Pancreas (tissue), 10 donors: ENCODE results near the gene P3H3. TPM values are rescaled to one million over a fixed set of nuclear protein-coding genes. Genes with fewer than 3 reads are reported as not detected.

ENCODE experiments used
- ATAC-seq, 4 donors: fragments of 200-7000 bp; cut with Tn5 transposase; one replicate each; pipeline versions ENCODE4 v1.8.0 to v1.9.1; 2020; ENCODE audit warnings: mild to moderate bottlenecking in 4 of 4, moderate library complexity in 4 of 4
- DNase-seq, 6 donors: peaks; one replicate each; pipeline ENCODE4 v3.0.0-alpha.2; 2020
- FAIRE-seq: peaks from 2 replicates; lab custom pipeline; 2012; peaks lifted over from hg19 to GRCh38; lab: Jason Lieb, UNC
- H3K27ac ChIP-seq, 4 donors: fragments of 200-600 bp; sonication (generic); 1 replicate in 3 of 4; 2 replicates in 1 of 4; pipeline versions ENCODE4 v1.5.0 to v1.8.0; 2020
- H3K27me3 ChIP-seq, 4 donors: fragments of 200-600 bp; one replicate each; pipeline ENCODE4 v1.8.0; 2021
- H3K36me3 ChIP-seq, 3 donors: fragments of 200-600 bp; sonication (generic) in 1 of 3; one replicate each; pipeline versions ENCODE4 v1.5.0 to v1.8.0; 2020 to 2021
- H3K4me1 ChIP-seq, 3 donors: fragments of 200-600 bp; one replicate each; pipeline ENCODE4 v1.8.0; 2021
- H3K4me3 ChIP-seq, 4 donors: fragments of 200-600 bp; sonication (generic) in 2 of 4; one replicate each; pipeline versions ENCODE4 v1.5.0 to v1.8.0; 2020 to 2021
- H3K9me3 ChIP-seq, 4 donors: fragments of 200-600 bp; one replicate each; pipeline ENCODE4 v1.8.0; 2021
- CTCF ChIP-seq, 4 donors: fragments of 200-600 bp; sonication (generic) in 3 of 4; IDR thresholded peaks; one replicate each; pipeline versions ENCODE4 v1.5.0 to v1.8.0; 2021; ENCODE audit warnings: antibody characterized with exemption in 4 of 4
- WGBS, 2 donors: extraction: QIAGEN DNeasy Blood & Tissue Kit; methylation state at CpG; one replicate each; pipeline ENCODE4 v1.1.7; 2013; 5-methylcytosine and 5-hydroxymethylcytosine counted together
- intact Hi-C, 3 donors: fragments of 100-400 bp; cut with DNase I; formaldehyde crosslinking; loops; one replicate each; pipeline versions ENCODE4 v1.11.1 to v1.14.2; 2022
- polyA plus RNA-seq, 2 donors: library from polyadenylated mRNA; stranded (reverse); fragments of 200-250 nt; gene quantifications; one replicate each; pipeline ENCODE4 v1.2.3, GENCODE V29; 2013
- total RNA-seq, 6 donors: library from RNA; stranded (reverse); fragmentation: NEBNext Ultra II Directional in 4 of 6; extraction: Animal tissue kit (Norgen Biotek cat#: 25700) in 4 of 6; gene quantifications; one replicate each; pipeline versions ENCODE4 v1.2.1 to v1.2.4, GENCODE V29; 2021 to 2023
- donor health status: healthy with polysubstance abuse.
- donor health status: DM: no; HTN: no; CAD: no; lungs with moderate emphysema.
- donor health status: DM: no; HTN: no; CAD: no.
- donor health status: control.
- donor health status: control.
- donor health status: Bipolar disorder and iron deficiency.
- donor health status: DM: yes; HTN: yes; CAD: no.
- donor health status: DM: no; HTN: no; CAD: no.
- donor health status: DM: no; HTN: no; CAD: no.
- donor health status: DM: yes; HTN: yes; CAD: no.

P3H3 gene
- total and polyA plus RNA-seq, 8 donors = 5.6 to 32.8 (median 10.2) TPM

- H3K27me3 ChIP-seq = no peaks in the 10 kb centered on the region
- FAIRE-seq (no peak), ATAC-seq (no peak), DNase-seq (no peak)
- H3K4me3 ChIP-seq = no peak overlapping the region
- no peaks in the 10 kb centered on the region for H3K9me3 ChIP-seq
- peaks cover 0 to 4% (median 0%) of the 10 kb centered on the region in 3 donors for H3K4me1 ChIP-seq
- no peaks in the 10 kb centered on the region for H3K36me3 ChIP-seq
- intact Hi-C loops = loop anchor here in 1 of 3 donors (5.0 kb wide), 1 partner anchor 43 kb away; no protein-coding TSS in a partner anchor
- WGBS, 2 donors = 80 to 90% methylated on average over 6 of the region's 6 CpGs
- TF ChIP-seq CTCF (IDR thresholded peaks at IDR 0.05) = no peak
- H3K27ac ChIP-seq = no peak overlapping the region
These were observed 47.6 kb upstream of the P3H3 start for GRCh38 chr12:6780573-6780972.

- 61 to 70% methylated on average over 6 of the region's 6 CpGs for whole genome bisulfite sequencing, 2 donors
- H3K4me3 ChIP-seq = no peak overlapping the region
- H3K4me1 ChIP-seq = peaks cover 0 to 3% (median 0%) of the 10 kb centered on the region in 3 donors
- ATAC-seq (no peak), FAIRE-seq (no peak), DNase-seq (no peak)
- H3K36me3 ChIP-seq = no peaks in the 10 kb centered on the region
- intact Hi-C loops = loop anchor here in 1 of 3 donors (5.0 kb wide), 1 partner anchor 45 kb away; no protein-coding TSS in a partner anchor
- H3K27me3 ChIP-seq = no peaks in the 10 kb centered on the region
- no peak overlapping the region for H3K27ac ChIP-seq
- TF ChIP-seq CTCF (IDR thresholded peaks at IDR 0.05) = no peak
- no peaks in the 10 kb centered on the region for H3K9me3 ChIP-seq
These were observed 46.1 kb upstream of the P3H3 start for GRCh38 chr12:6782119-6782518.

GRCh38 chr12:6782850-6783566 lies 45.2 kb upstream of the P3H3 start:
- intact Hi-C loops = loop anchor here in 1 of 3 donors (5.0 kb wide), 1 partner anchor 46 kb away; no protein-coding TSS in a partner anchor
- ATAC-seq = no peak
- TF ChIP-seq CTCF (IDR thresholded peaks at IDR 0.05) = no peak
- no peak overlapping the region for H3K4me3 ChIP-seq
- no peaks in the 10 kb centered on the region for H3K27me3 ChIP-seq
- no peak overlapping the region for H3K27ac ChIP-seq
- FAIRE-seq = no peak
- H3K36me3 ChIP-seq = no peaks in the 10 kb centered on the region
- H3K9me3 ChIP-seq = no peaks in the 10 kb centered on the region
- DNase-seq = no peak
- H3K4me1 ChIP-seq = peaks cover 0 to 3% (median 0%) of the 10 kb centered on the region in 3 donors
- WGBS, 2 donors = 65 to 68% methylated on average over 10 of the region's 10 CpGs

GRCh38 chr12:6783828-6784227 lies 44.4 kb upstream of the P3H3 start:
- H3K27ac ChIP-seq = no peak overlapping the region
- no peaks in the 10 kb centered on the region for H3K27me3 ChIP-seq
- 84 to 85% methylated on average over 9 of the region's 9 CpGs for WGBS, 2 donors
- ATAC-seq (no peak), FAIRE-seq (no peak), DNase-seq (no peak)
- intact Hi-C loops = loop anchor here in 1 of 3 donors (5.0 kb wide), 1 partner anchor 47 kb away; no protein-coding TSS in a partner anchor
- H3K36me3 ChIP-seq = no peaks in the 10 kb centered on the region
- no peak for TF ChIP-seq CTCF (IDR thresholded peaks at IDR 0.05)
- no peak overlapping the region for H3K4me3 ChIP-seq
- H3K9me3 ChIP-seq = no peaks in the 10 kb centered on the region
- H3K4me1 ChIP-seq = no peaks in the 10 kb centered on the region

- no peak overlapping the region for H3K27ac ChIP-seq
- no peak overlapping the region for H3K4me3 ChIP-seq
- no peaks in the 10 kb centered on the region for H3K27me3 ChIP-seq
- H3K4me1 ChIP-seq = no peaks in the 10 kb centered on the region
- whole genome bisulfite sequencing, 2 donors = 59 to 66% methylated on average over 5 of the region's 5 CpGs
- FAIRE-seq (no peak), DNase-seq (no peak), ATAC-seq (no peak)
- intact Hi-C loops = loop anchor here in 1 of 3 donors (5.0 kb wide), 1 partner anchor 47 kb away; no protein-coding TSS in a partner anchor
- H3K9me3 ChIP-seq = no peaks in the 10 kb centered on the region
- H3K36me3 ChIP-seq = no peaks in the 10 kb centered on the region
- no peak for TF ChIP-seq CTCF (IDR thresholded peaks at IDR 0.05)
These were observed 43.9 kb upstream of the P3H3 start for GRCh38 chr12:6784296-6784695.
